K562 (cell line): ENCODE measurements around the gene KLHL35. TPM values are rescaled to one million over a fixed set of nuclear protein-coding genes. Genes with fewer than 3 reads are reported as not detected.

ENCODE experiments used
- L3MBTL2 ChIP-seq: fragments of 450-650 bp; IDR thresholded peaks from 2 replicates; pipeline ENCODE4 v1.6.1; 2016; ENCODE audit warnings: mild to moderate bottlenecking, moderate library complexity
- MTA1 ChIP-seq: fragments of 450-650 bp; IDR thresholded peaks from 2 replicates; pipeline ENCODE4 v1.6.1; 2017; ENCODE audit warnings: borderline replicate concordance
- NCOA4 ChIP-seq: fragments of 450-650 bp; IDR thresholded peaks from 2 replicates; pipeline ENCODE4 v1.6.1; 2018; ENCODE audit warnings: mild to moderate bottlenecking; ENCODE audit not compliant: partially characterized antibody
- NFIX ChIP-seq: fragments of 250-450 bp; sonication (Bioruptor Pico); IDR thresholded peaks from 2 replicates; pipeline ENCODE4 v1.4.0; 2020; ENCODE audit warnings: low read depth, mild to moderate bottlenecking, moderate library complexity
- PHF20 ChIP-seq: fragments of 450-650 bp; IDR thresholded peaks from 2 replicates; pipeline ENCODE4 v1.6.1; 2018; ENCODE audit not compliant: partially characterized antibody
- PRPF4 ChIP-seq: fragments of 200-400 bp; formaldehyde crosslinking; IDR thresholded peaks from one replicate; pipeline ENCODE4 v1.6.1; 2017; ENCODE audit warnings: low read length, low read depth, mild to moderate bottlenecking; ENCODE audit not compliant: insufficient read depth, poor library complexity, severe bottlenecking
- RAD51 ChIP-seq: fragments of 450-650 bp; IDR thresholded peaks from 2 replicates; pipeline ENCODE4 v1.7.1; 2016; ENCODE audit warnings: low read depth, mild to moderate bottlenecking, borderline replicate concordance
- SUPT5H ChIP-seq: fragments of 450-650 bp; IDR thresholded peaks from 2 replicates; pipeline ENCODE4 v1.6.1; 2016
- ZNF644 ChIP-seq: fragments of 200-800 bp; sonication (Bioruptor generic); IDR thresholded peaks from 2 replicates; pipeline ENCODE4 v1.6.1; 2016; ENCODE audit warnings: low read depth, missing genetic modification characterization, missing compliant biosample characterization
- ZZZ3 ChIP-seq: fragments of 450-650 bp; IDR thresholded peaks from 2 replicates; pipeline ENCODE4 v1.6.1; 2016; ENCODE audit warnings: antibody characterized with exemption, mild to moderate bottlenecking, moderate library complexity
- polyA plus RNA-seq, 8 experiments: library from polyadenylated mRNA; depleted of rRNA in 4 of 8; stranded (reverse) in 5 of 8; unstranded in 3 of 8; fragments of >200 nt; fragmentation: Nextera tagmentation in 2 of 8; fragmentation: Illumina TruSeq in 1 of 8; extraction: Ambion mirVana in 2 of 8; extraction: Trizol in 1 of 8; gene quantifications; 2 replicates each; pipeline versions ENCODE4 v1.2.1 to v1.2.3, GENCODE V29; 2011 to 2014; ENCODE audit warnings: inconsistent platforms in 1 of 8, missing spikeins in 1 of 8
- total RNA-seq, 7 experiments: library from RNA; depleted of rRNA in 6 of 7; stranded (reverse); fragments of >200 nt in 6 of 7; fragmentation: Illumina TruSeq in 2 of 7; extraction: Trizol in 2 of 7; gene quantifications; 2 replicates each; pipeline versions ENCODE4 v1.2.1 to v1.2.3, GENCODE V29; 2011 to 2021; ENCODE audit warnings: low replicate concordance in 1 of 7
- TF ChIP-seq, protein P1 (sequence below): sonication (generic); formaldehyde crosslinking; IDR thresholded peaks from 2 replicates; pipeline ENCODE4 v1.9.0; 2022; ENCODE audit warnings: mild to moderate bottlenecking, missing genetic modification reagents
- TF ChIP-seq, protein P2 (sequence below), 2 experiments: fragments of 450-650 bp; formaldehyde crosslinking in 1 of 2; IDR thresholded peaks; 2 replicates each; pipeline versions ENCODE4 v1.4.0 to v1.6.1; 2014 to 2020; ENCODE audit warnings: mild to moderate bottlenecking in 2 of 2, borderline replicate concordance in 1 of 2, low read depth in 1 of 2
- TF ChIP-seq, protein P3 (sequence below): sonication (generic); formaldehyde crosslinking; IDR thresholded peaks from 2 replicates; pipeline ENCODE4 v1.9.0; 2022; ENCODE audit warnings: mild to moderate bottlenecking, missing genetic modification reagents
- TF ChIP-seq, protein P4 (sequence below): IDR thresholded peaks from 2 replicates; pipeline ENCODE4 v1.6.1; 2011; ENCODE audit not compliant: insufficient read length; ENCODE audit errors: extremely low read depth
- TF ChIP-seq, protein P5 (sequence below): sonication (generic); formaldehyde crosslinking; IDR thresholded peaks from 2 replicates; pipeline ENCODE4 v1.4.0; 2020; ENCODE audit warnings: mild to moderate bottlenecking, missing genetic modification reagents

The KLHL35 gene
- total and polyA plus RNA-seq, 9 of the 15 experiments (the other 6 are each of a cell fraction or from before 2014, with no cell fraction given), result not detected

DNA sequence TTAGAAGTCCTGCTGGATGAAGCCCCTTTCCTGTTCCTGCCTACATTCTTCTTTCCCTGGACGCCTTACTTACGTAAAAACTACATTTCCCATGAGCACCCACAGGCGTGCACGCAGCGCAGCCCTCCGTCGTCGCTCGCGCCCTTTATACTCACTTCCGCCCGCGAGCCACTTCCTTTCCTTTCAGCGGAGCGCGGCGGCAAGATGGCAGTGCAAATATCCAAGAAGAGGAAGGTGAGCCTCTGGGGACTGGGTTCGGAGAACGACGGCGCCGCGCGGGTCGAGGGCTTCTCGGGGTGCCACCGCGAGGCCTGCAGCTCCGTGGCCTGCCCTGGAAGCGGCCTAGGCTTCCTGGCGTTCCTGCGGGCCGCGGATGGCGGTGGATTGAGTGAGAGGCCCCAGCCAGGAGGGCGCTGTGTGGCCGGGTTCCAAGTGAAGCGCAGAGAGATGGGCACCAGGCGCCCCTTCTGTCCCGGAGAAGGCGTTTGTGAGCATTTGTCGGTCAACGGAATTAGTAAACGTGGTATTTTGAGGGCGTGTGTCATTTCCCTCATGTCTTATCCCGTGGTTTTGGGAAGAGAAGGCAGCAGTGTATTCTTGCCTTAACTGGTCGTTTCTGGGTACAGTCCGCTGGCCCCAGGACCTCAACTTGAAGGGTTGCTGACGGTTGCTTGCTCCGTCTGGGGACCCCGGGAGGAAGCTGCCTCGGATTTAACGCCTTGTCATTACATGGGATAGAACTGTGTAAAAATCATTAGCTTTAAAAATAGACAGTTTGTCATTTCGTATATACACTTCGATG is 33.5 kb downstream of the KLHL35 start, which contains the start of gene RPS3 (continued):
- TF ChIP-seq, protein P1, sequence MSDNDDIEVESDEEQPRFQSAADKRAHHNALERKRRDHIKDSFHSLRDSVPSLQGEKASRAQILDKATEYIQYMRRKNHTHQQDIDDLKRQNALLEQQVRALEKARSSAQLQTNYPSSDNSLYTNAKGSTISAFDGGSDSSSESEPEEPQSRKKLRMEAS, result peak; percentile 90
- TF ChIP-seq SUPT5H (peak; percentile 99), L3MBTL2 (peak; percentile 77), NFIX (CRISPR knock-in tag) (no peak), PRPF4 (peak; percentile 97), RAD51 (no peak), ZNF644 (tag) (peak; percentile 49; the same call in 1 of the 2 replicates), PHF20 (peak; percentile 94), NCOA4 (peak; percentile 13), ZZZ3 (peak; percentile 99), MTA1 (peak; percentile 98)
- TF ChIP-seq, protein P2, sequence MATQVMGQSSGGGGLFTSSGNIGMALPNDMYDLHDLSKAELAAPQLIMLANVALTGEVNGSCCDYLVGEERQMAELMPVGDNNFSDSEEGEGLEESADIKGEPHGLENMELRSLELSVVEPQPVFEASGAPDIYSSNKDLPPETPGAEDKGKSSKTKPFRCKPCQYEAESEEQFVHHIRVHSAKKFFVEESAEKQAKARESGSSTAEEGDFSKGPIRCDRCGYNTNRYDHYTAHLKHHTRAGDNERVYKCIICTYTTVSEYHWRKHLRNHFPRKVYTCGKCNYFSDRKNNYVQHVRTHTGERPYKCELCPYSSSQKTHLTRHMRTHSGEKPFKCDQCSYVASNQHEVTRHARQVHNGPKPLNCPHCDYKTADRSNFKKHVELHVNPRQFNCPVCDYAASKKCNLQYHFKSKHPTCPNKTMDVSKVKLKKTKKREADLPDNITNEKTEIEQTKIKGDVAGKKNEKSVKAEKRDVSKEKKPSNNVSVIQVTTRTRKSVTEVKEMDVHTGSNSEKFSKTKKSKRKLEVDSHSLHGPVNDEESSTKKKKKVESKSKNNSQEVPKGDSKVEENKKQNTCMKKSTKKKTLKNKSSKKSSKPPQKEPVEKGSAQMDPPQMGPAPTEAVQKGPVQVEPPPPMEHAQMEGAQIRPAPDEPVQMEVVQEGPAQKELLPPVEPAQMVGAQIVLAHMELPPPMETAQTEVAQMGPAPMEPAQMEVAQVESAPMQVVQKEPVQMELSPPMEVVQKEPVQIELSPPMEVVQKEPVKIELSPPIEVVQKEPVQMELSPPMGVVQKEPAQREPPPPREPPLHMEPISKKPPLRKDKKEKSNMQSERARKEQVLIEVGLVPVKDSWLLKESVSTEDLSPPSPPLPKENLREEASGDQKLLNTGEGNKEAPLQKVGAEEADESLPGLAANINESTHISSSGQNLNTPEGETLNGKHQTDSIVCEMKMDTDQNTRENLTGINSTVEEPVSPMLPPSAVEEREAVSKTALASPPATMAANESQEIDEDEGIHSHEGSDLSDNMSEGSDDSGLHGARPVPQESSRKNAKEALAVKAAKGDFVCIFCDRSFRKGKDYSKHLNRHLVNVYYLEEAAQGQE (IDR thresholded peaks at IDR 0.05; ENCODE audit: borderline replicate concordance), result no peak
- TF ChIP-seq, protein P2 (CRISPR knock-in tag; IDR thresholded peaks at IDR 0.05; ENCODE audit: low read depth), result peak; percentile 71; the same call in 1 of the 2 replicates
- TF ChIP-seq, protein P3, sequence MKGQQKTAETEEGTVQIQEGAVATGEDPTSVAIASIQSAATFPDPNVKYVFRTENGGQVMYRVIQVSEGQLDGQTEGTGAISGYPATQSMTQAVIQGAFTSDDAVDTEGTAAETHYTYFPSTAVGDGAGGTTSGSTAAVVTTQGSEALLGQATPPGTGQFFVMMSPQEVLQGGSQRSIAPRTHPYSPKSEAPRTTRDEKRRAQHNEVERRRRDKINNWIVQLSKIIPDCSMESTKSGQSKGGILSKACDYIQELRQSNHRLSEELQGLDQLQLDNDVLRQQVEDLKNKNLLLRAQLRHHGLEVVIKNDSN, result 0 out of 2 replicates have a peak, but pooled peaks have one; percentile 15
- TF ChIP-seq, protein P4, sequence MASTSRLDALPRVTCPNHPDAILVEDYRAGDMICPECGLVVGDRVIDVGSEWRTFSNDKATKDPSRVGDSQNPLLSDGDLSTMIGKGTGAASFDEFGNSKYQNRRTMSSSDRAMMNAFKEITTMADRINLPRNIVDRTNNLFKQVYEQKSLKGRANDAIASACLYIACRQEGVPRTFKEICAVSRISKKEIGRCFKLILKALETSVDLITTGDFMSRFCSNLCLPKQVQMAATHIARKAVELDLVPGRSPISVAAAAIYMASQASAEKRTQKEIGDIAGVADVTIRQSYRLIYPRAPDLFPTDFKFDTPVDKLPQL, result peak; percentile 77
- TF ChIP-seq, protein P5, sequence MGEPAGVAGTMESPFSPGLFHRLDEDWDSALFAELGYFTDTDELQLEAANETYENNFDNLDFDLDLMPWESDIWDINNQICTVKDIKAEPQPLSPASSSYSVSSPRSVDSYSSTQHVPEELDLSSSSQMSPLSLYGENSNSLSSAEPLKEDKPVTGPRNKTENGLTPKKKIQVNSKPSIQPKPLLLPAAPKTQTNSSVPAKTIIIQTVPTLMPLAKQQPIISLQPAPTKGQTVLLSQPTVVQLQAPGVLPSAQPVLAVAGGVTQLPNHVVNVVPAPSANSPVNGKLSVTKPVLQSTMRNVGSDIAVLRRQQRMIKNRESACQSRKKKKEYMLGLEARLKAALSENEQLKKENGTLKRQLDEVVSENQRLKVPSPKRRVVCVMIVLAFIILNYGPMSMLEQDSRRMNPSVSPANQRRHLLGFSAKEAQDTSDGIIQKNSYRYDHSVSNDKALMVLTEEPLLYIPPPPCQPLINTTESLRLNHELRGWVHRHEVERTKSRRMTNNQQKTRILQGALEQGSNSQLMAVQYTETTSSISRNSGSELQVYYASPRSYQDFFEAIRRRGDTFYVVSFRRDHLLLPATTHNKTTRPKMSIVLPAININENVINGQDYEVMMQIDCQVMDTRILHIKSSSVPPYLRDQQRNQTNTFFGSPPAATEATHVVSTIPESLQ (CRISPR knock-in tag), result peak; percentile 95
